Uterus (tissue), 2 donors: Measurements from ENCODE around the gene TMC3.

ENCODE experiments used
- CTCF ChIP-seq, 4 experiments: fragments of 200-600 bp in 2 of 4; fragments of 450-650 bp in 2 of 4; sonication (generic) in 2 of 4; IDR thresholded peaks; one replicate each; pipeline ENCODE4 v1.5.1; 2016 to 2019; ENCODE audit warnings: antibody characterized with exemption in 4 of 4, mild to moderate bottlenecking in 2 of 4, moderate library complexity in 1 of 4
- POLR2A ChIP-seq, 2 donors: fragments of 450-650 bp; IDR thresholded peaks; one replicate each; pipeline ENCODE4 v1.6.1; 2016; ENCODE audit warnings: antibody characterized with exemption in 2 of 2, mild to moderate bottlenecking in 1 of 2, moderate library complexity in 1 of 2

- TF ChIP-seq CTCF (IDR thresholded peaks at IDR 0.05), result no peak
- TF ChIP-seq POLR2A (IDR thresholded peaks at IDR 0.05), result no peak
These were observed 72.6 kb downstream of the TMC3 start for GRCh38 chr15:81301385-81301784.
